ENCODE results near the gene FOSL1. TPM values are rescaled to one million over a fixed set of nuclear protein-coding genes. Genes with fewer than 3 reads are reported as not detected.

The FOSL1 gene
- total and polyA plus RNA-seq, 11 donors, result 0.22 to 48.1 (median 1.5) TPM

GRCh38 chr11:65860278-65861164 is 39.7 kb downstream of the FOSL1 start, which contains the start of gene MUS81:
Gene MUS81, plus strand, starts transcription at chr11:65860433. Its CDS starts 321 bp downstream, at chr11:65860754.
- peaks cover 0 to 51% (median 48%) of the 10 kb centered on the region in 9 donors for H3K36me3 ChIP-seq
- H3K9me3 ChIP-seq, result no peaks in the 10 kb centered on the region
- WGBS, 4 donors, result 0 to 1% (median 0%) methylated on average over 18 to 78 of the region's 78 CpGs
- no peaks in the 10 kb centered on the region for H3K27me3 ChIP-seq
- peak; percentile 38 to 73 for TF ChIP-seq POLR2A (IDR thresholded peaks at IDR 0.05)
- TF ChIP-seq, protein P1, sequence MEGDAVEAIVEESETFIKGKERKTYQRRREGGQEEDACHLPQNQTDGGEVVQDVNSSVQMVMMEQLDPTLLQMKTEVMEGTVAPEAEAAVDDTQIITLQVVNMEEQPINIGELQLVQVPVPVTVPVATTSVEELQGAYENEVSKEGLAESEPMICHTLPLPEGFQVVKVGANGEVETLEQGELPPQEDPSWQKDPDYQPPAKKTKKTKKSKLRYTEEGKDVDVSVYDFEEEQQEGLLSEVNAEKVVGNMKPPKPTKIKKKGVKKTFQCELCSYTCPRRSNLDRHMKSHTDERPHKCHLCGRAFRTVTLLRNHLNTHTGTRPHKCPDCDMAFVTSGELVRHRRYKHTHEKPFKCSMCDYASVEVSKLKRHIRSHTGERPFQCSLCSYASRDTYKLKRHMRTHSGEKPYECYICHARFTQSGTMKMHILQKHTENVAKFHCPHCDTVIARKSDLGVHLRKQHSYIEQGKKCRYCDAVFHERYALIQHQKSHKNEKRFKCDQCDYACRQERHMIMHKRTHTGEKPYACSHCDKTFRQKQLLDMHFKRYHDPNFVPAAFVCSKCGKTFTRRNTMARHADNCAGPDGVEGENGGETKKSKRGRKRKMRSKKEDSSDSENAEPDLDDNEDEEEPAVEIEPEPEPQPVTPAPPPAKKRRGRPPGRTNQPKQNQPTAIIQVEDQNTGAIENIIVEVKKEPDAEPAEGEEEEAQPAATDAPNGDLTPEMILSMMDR (IDR thresholded peaks at IDR 0.05), result peak; percentile 82 to 95 (median 90)
- intact Hi-C loops (cut with DNase I), result loop anchor here in 5 of 10 donors (1.0 to 10.0 kb wide), 6 partner anchors 13 to 484 kb away; partner anchors contain the start of genes FIBP (in 2 of the 5), B4GAT1 (in 1 of the 5), BRMS1 (in 1 of the 5) and C11orf68 (in 1 of the 5)
- H3K27ac ChIP-seq, result peak within 1 kb of the TSS; percentile 94 to 99 (median 98)
- peak within 1 kb of the TSS; percentile 74 to 100 (median 92) for H3K4me3 ChIP-seq
- H3K4me1 ChIP-seq, result peaks cover 0 to 49% (median 32%) of the 10 kb centered on the region in 12 donors
- peak; percentile 63 to 77 (median 71) for ATAC-seq
- peak; percentile 97 to 98 (median 98) for DNase-seq

DNA sequence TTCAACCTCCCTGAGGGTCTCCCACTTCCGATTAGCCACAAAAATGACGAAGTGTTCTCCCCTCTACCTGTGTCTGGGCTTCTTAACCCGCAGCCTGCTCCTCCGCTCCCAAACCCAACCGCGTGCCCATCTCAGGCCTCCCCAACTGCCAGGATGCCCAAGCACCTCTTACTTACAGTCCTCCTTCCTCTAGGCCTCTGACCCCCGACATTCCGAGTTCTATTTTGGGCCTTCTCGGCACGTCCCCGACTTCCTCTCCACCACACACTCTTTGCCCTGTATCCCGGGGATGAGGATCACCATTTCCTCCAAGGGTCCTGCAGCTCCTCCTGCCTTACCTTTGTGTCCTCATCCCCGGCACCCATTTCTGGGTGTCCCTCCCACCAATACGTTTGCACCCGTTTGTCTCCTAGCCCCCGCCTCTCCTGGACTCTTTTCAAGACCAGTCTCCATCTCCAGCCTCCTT is 40.3 kb downstream of the FOSL1 start:
- peak in 1 of 5 donors; percentile 55 for DNase-seq
- Histone ChIP-seq H3K27ac (peak overlapping the region; percentile 94 to 99 (median 98)), H3K36me3 (peaks cover 0 to 51% (median 48%) of the 10 kb centered on the region in 9 donors), H3K4me1 (peaks cover 0 to 56% (median 32%) of the 10 kb centered on the region in 12 donors), H3K27me3 (no peaks in the 10 kb centered on the region), H3K9me3 (no peaks in the 10 kb centered on the region), H3K4me3 (peak overlapping the region; percentile 70 to 100 (median 82))
- intact Hi-C loops (cut with DNase I), result loop anchor here in 6 of 10 donors (1.0 to 10.0 kb wide), 10 partner anchors 13 to 485 kb away; partner anchors contain the start of genes FIBP (in 4 of the 6), EFEMP2 (in 2 of the 6), B4GAT1 (in 1 of the 6) and BRMS1 (in 1 of the 6)
- no peak for TF ChIP-seq POLR2A (IDR thresholded peaks at IDR 0.05)
- TF ChIP-seq, protein P1 (IDR thresholded peaks at IDR 0.05), result no peak
- no peak for ATAC-seq
- whole genome bisulfite sequencing, 4 donors, result 1 to 2% (median 1%) methylated on average over 16 of the region's 16 CpGs

DNA sequence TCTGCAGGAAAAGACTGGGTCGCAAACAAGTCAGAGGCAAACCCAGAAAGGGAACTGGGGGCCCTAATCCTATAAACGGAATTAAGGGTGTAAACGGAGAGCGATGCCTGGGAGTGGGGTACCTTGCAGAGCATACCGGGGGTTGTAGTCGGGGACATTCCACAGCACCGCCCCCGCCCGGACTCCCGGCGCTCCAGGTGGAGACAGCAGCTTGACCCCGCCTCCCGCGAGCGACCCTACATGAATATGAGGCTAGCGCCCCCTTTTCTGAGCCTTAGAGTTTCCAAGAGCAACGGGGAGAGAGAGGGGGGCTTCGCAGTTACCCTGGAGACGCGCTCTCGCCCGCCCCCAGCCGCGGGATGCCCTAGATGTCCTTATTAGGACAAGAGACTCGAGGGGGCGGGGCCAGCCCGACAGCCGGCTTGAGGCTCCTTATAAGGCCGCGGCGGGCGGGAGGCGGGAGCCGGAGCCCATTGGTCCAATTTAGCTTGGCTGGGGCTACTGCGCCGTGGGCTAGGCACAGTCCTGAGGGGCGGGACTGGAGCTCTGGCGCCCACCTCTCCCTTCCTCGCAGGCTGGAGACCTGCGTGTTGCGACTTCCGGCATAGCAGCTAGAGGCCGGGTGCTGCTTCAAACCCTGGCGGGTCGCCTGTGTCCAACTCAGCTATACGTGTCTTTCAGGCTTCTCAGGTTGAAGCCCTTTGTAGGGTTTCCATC is 40.9 kb downstream of the FOSL1 start:
- Histone ChIP-seq H3K9me3 (no peaks in the 10 kb centered on the region), H3K4me1 (peaks cover 0 to 57% (median 32%) of the 10 kb centered on the region in 12 donors), H3K27me3 (no peaks in the 10 kb centered on the region), H3K4me3 (peak overlapping the region; percentile 74 to 100 (median 92)), H3K36me3 (peaks cover 0 to 51% (median 48%) of the 10 kb centered on the region in 9 donors), H3K27ac (peak overlapping the region; percentile 94 to 99 (median 98))
- peak; percentile 82 to 98 for TF ChIP-seq POLR2A (IDR thresholded peaks at IDR 0.05)
- TF ChIP-seq, protein P1 (IDR thresholded peaks at IDR 0.05), result peak in 5 of 12 donors; percentile 7 to 42 (median 21)
- 0% methylated on average over 25 to 46 of the region's 46 CpGs for WGBS, 4 donors
- peak; percentile 99 to 100 (median 99) for DNase-seq
- ATAC-seq, result peak; percentile 77 to 87 (median 83)
- intact Hi-C loops (cut with DNase I), result loop anchor here in 4 of 10 donors (1.0 to 10.0 kb wide), 6 partner anchors 14 to 406 kb away; partner anchors contain the start of genes EFEMP2 (in 2 of the 4), FIBP (in 2 of the 4), PCNX3 (in 1 of the 4) and RAB1B (in 1 of the 4)

Measured in heart left ventricle (tissue), 16 donors.